ENCODE measurements around the gene RYR2.

DNA sequence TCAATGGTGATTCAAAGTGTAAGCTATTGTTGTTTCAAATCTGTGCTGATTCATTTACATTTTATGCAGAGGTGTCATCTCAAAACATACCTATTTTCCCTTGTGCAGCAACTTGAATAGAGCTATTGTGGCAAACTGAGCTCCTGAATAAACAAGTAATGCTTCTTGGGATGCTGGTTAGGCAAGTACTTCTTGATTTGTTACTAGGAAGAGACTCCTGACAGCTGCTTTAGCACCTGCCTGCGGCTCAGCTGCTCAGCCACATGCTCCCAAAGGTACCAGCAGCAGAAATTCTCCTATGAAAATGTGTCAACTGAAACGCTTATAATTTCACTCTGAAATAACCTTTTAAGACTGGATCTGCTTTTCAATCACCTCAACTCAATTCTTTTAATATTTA, 352.3 kb downstream of the RYR2 start:
- TF ChIP-seq POLR2A (IDR thresholded peaks at IDR 0.05) (no peak), POLR2AphosphoS5 (IDR thresholded peaks at IDR 0.05) (no peak)
- TF ChIP-seq, protein P1, sequence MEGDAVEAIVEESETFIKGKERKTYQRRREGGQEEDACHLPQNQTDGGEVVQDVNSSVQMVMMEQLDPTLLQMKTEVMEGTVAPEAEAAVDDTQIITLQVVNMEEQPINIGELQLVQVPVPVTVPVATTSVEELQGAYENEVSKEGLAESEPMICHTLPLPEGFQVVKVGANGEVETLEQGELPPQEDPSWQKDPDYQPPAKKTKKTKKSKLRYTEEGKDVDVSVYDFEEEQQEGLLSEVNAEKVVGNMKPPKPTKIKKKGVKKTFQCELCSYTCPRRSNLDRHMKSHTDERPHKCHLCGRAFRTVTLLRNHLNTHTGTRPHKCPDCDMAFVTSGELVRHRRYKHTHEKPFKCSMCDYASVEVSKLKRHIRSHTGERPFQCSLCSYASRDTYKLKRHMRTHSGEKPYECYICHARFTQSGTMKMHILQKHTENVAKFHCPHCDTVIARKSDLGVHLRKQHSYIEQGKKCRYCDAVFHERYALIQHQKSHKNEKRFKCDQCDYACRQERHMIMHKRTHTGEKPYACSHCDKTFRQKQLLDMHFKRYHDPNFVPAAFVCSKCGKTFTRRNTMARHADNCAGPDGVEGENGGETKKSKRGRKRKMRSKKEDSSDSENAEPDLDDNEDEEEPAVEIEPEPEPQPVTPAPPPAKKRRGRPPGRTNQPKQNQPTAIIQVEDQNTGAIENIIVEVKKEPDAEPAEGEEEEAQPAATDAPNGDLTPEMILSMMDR (IDR thresholded peaks at IDR 0.05), result no peak

Measured in breast epithelium (tissue), 3 donors.